Gastroesophageal sphincter (tissue), 3 donors: ENCODE data around the gene APOL6.

Experiments
- CTCF ChIP-seq, 4 experiments: fragments of 200-600 bp in 2 of 4; fragments of 450-650 bp in 2 of 4; sonication (generic) in 1 of 4; IDR thresholded peaks; one replicate each; pipeline ENCODE4 v1.5.1; 2017 to 2019; ENCODE audit warnings: antibody characterized with exemption in 4 of 4, mild to moderate bottlenecking in 2 of 4, moderate library complexity in 2 of 4
- POLR2A ChIP-seq, 2 donors: fragments of 450-650 bp; IDR thresholded peaks; one replicate each; pipeline ENCODE4 v1.6.1; 2017; ENCODE audit warnings: antibody characterized with exemption in 2 of 2, mild to moderate bottlenecking in 2 of 2, moderate library complexity in 1 of 2
- POLR2AphosphoS5 ChIP-seq: sonication (generic); formaldehyde crosslinking; IDR thresholded peaks from one replicate; pipeline ENCODE4 v1.6.1; 2017; ENCODE audit warnings: antibody characterized with exemption

DNA sequence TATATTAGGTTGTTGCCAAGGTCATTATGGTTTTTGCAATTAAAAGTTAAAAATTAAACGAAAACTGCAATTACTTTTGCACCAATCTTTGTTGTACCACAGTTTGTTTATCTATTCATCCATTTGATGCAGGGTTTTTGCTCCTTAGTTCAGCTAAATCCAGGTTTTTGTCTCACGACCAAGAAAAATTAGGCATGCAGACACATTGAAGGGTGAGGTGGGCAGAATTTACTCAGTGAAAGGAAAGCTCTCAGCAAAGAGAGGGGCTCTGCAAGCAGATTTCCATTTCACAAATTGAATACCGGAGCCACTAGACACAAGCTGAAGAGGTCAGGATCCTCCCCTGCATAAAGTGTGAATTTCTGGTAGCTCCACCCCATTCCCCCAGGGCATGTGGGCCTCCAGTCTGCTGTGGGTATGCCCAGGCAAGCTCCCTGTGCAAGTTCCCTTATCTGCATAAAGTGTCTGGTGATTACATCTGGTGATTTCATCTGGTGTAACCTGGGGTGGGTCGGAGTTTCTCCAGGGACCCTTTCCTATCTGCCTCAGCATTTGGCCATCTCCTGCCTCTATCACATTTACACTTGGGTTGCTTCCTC, 33.3 kb downstream of the APOL6 start:
- TF ChIP-seq CTCF (IDR thresholded peaks at IDR 0.05) (no peak), POLR2A (IDR thresholded peaks at IDR 0.05) (no peak), POLR2AphosphoS5 (no peak)
